Fibroblast of pulmonary artery (primary cell): ENCODE data around the gene TTC28.
"Not testable (repeated sequence)": the region's sequence is repeated elsewhere in the genome, so short reads cannot be mapped to it uniquely, and the experiment has no call there.

Experiments used
- DNase-seq: peaks from one replicate; pipeline ENCODE4 v3.0.0-alpha.2; 2010; ENCODE audit warnings: low read depth
- H3K4me3 ChIP-seq: replicated peaks from 2 replicates; pipeline ENCODE4 v1.5.1; 2011; ENCODE audit warnings: low read depth, mild to moderate bottlenecking, control low read depth, low read length, moderate library complexity
- CTCF ChIP-seq: IDR thresholded peaks from 2 replicates; pipeline ENCODE4 v1.5.1; 2011; ENCODE audit warnings: mild to moderate bottlenecking, control low read depth, low read length, inconsistent platforms; ENCODE audit errors: missing control alignments

Gene TTC28

GRCh38 chr22:28481725-28482124, 197.9 kb downstream of the TTC28 start:
- DNase-seq = no peak
- no peak overlapping the region for H3K4me3 ChIP-seq
- TF ChIP-seq CTCF = no peak

DNA sequence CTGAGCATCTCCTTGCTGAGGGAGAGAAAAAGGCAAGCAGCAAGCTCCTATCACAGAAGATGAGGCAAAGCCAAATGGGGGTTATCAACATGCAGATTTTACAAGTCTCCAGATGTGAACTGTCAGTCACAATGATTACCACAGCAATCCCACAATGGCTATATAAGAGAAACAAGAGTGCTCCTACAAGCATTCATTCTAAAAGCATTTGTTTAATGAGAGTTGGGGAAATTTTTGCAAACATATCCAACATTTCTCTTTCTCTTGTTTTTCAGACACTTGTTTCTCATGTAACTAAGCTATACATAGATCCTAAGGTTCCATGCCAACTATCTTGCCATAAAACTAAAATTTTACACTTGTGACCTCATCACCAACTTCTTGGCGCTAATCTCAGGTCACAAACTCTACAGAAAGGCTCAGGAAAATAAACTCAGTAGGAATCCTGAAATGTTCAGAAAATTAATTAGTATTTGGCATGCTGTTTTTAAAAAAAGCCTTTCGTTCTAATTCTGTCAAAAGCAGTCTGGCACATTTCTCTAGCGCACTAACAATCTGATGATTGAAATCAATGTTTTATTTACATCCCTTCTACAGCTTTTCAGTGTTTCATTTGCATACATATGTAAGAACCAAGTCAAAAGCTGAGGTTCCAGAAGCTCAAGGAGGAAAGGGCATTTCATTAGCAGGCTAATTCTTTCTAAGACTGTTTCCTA, 199.5 kb downstream of the TTC28 start:
- DNase-seq = no peak
- TF ChIP-seq CTCF = no peak
- no peak overlapping the region for H3K4me3 ChIP-seq

- DNase-seq = no peak
- TF ChIP-seq CTCF = no peak
- H3K4me3 ChIP-seq = no peak overlapping the region
Measured at GRCh38 chr22:28478564-28478963, 201.1 kb downstream of the TTC28 start.

GRCh38 chr22:28477556-28477955, 202.1 kb downstream of the TTC28 start:
- no peak for DNase-seq

GRCh38 chr22:28474330-28474729, 205.3 kb downstream of the TTC28 start:
- H3K4me3 ChIP-seq = no peak overlapping the region
- DNase-seq = no peak
- no peak for TF ChIP-seq CTCF

More at GRCh38 chr22:28477556-28477955, 202.1 kb downstream of the TTC28 start:
- H3K4me3 ChIP-seq = no peak overlapping the region
- no peak for TF ChIP-seq CTCF

- H3K4me3 ChIP-seq = no peak overlapping the region
- no peak for DNase-seq
- no peak for TF ChIP-seq CTCF
Measured at GRCh38 chr22:28473258-28473657, 206.4 kb downstream of the TTC28 start.

- H3K4me3 ChIP-seq, DNase-seq: not testable (repeated sequence)
Measured at GRCh38 chr22:28467055-28467454, 212.6 kb downstream of the TTC28 start.
